Mammary epithelial cell (primary cell): ENCODE measurements around the gene ACOT4.
"Not testable (repeated sequence)": the region's sequence is repeated elsewhere in the genome, so short reads cannot be mapped to it uniquely, and the experiment has no call there.

Experiments
- EZH2 ChIP-seq: IDR thresholded peaks from 2 replicates; pipeline ENCODE4 v1.6.1; 2012; ENCODE audit warnings: low read length, inconsistent platforms, borderline replicate concordance
- TF ChIP-seq, protein P1 (sequence below), 2 donors: IDR thresholded peaks in 1 of 2; conservative IDR thresholded peaks in 1 of 2; 2 replicates each; pipeline ENCODE4 v1.5.1; 2011 to 2012; ENCODE audit warnings: inconsistent platforms in 2 of 2, low read length in 2 of 2, mild to moderate bottlenecking in 2 of 2, control low read depth in 1 of 2, low read depth in 1 of 2; ENCODE audit not compliant: insufficient read depth in 1 of 2; ENCODE audit errors: extremely low read depth in 1 of 2

DNA sequence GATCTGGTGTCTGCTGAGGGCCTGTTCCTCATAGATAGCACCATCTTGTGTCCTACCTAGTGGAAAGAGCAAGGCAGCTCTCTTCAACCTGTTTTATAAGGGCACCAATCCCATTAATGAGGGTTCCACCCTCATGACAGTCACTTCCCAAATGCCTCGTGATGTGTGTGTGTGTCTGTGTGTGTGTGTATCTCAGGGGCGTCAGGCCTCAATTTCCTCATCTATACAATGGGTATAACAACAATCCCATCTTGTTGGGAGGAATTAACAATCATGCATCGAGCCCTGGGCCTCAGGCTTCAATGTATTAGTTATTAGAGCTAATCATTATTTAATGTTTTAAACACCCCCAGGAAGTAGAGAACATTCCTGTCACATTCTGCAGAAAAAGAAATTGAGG is 42.6 kb upstream of the ACOT4 start:
- TF ChIP-seq, protein P1, sequence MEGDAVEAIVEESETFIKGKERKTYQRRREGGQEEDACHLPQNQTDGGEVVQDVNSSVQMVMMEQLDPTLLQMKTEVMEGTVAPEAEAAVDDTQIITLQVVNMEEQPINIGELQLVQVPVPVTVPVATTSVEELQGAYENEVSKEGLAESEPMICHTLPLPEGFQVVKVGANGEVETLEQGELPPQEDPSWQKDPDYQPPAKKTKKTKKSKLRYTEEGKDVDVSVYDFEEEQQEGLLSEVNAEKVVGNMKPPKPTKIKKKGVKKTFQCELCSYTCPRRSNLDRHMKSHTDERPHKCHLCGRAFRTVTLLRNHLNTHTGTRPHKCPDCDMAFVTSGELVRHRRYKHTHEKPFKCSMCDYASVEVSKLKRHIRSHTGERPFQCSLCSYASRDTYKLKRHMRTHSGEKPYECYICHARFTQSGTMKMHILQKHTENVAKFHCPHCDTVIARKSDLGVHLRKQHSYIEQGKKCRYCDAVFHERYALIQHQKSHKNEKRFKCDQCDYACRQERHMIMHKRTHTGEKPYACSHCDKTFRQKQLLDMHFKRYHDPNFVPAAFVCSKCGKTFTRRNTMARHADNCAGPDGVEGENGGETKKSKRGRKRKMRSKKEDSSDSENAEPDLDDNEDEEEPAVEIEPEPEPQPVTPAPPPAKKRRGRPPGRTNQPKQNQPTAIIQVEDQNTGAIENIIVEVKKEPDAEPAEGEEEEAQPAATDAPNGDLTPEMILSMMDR (conservative IDR thresholded peaks at IDR 0.05 in 1 of 2, IDR thresholded peaks at IDR 0.05 in 1 of 2; ENCODE audit: extremely low read depth in 1 of 2, insufficient read depth in 1 of 2, low read depth in 1 of 2, low read length in 2 of 2), result not testable (repeated sequence)
- TF ChIP-seq EZH2, result not testable (repeated sequence)
